Natural killer cell (primary cell): ENCODE measurements around the gene PKP1. TPM values are rescaled to one million over a fixed set of nuclear protein-coding genes. Genes with fewer than 3 reads are reported as not detected.

Experiments
- ATAC-seq, 3 donors: fragments of 150-1000 bp in 2 of 3; fragments of 200-7000 bp in 1 of 3; cut with Tn5 transposase; 1 replicate in 1 of 3; 2 replicates in 2 of 3; pipeline ENCODE4 v1.10.0; 2021; ENCODE audit warnings: mild to moderate bottlenecking in 2 of 3, moderate library complexity in 2 of 3
- DNase-seq, 2 donors: peaks; one replicate each; pipeline versions ENCODE4 v3.0.0 to v3.0.0-alpha.2; 2013 to 2021; ENCODE audit warnings: mixed read lengths in 1 of 2
- H3K27ac ChIP-seq: one replicate; pipeline ENCODE4 v1.5.1; 2013; ENCODE audit warnings: mild to moderate bottlenecking, low read length
- H3K27me3 ChIP-seq: one replicate; pipeline ENCODE4 v1.6.1; 2013; ENCODE audit warnings: low read length; ENCODE audit not compliant: control insufficient read depth, insufficient read depth
- H3K36me3 ChIP-seq: one replicate; pipeline ENCODE4 v1.6.1; 2013; ENCODE audit warnings: low read length; ENCODE audit not compliant: control insufficient read depth, insufficient read depth
- H3K4me1 ChIP-seq: one replicate; pipeline ENCODE4 v1.6.1; 2013; ENCODE audit warnings: low read length; ENCODE audit not compliant: control insufficient read depth, insufficient read depth
- H3K4me3 ChIP-seq: one replicate; pipeline ENCODE4 v1.5.1; 2013; ENCODE audit warnings: low read length
- H3K9me3 ChIP-seq: one replicate; pipeline ENCODE4 v1.6.1; 2013; ENCODE audit warnings: low read length; ENCODE audit not compliant: control insufficient read depth, insufficient read depth
- H3K27ac Mint-ChIP-seq, 2 donors: one replicate each; pipeline ENCODE4 v1.8.0; 2022; ENCODE audit warnings: mild to moderate bottlenecking in 2 of 2, mixed read lengths in 2 of 2, moderate library complexity in 1 of 2
- H3K27me3 Mint-ChIP-seq, 2 donors: one replicate each; pipeline ENCODE4 v1.8.0; 2022; ENCODE audit warnings: low read depth in 2 of 2, mixed read lengths in 2 of 2
- H3K36me3 Mint-ChIP-seq: one replicate; pipeline ENCODE4 v1.8.0; 2022; ENCODE audit warnings: mixed read lengths
- H3K4me1 Mint-ChIP-seq, 2 donors: one replicate each; pipeline ENCODE4 v1.8.0; 2022; ENCODE audit warnings: mixed read lengths in 2 of 2
- H3K4me3 Mint-ChIP-seq: one replicate; pipeline ENCODE4 v1.8.0; 2022; ENCODE audit warnings: mild to moderate bottlenecking, moderate library complexity, mixed read lengths
- H3K9me3 Mint-ChIP-seq, 2 donors: one replicate each; pipeline ENCODE4 v1.8.0; 2022; ENCODE audit warnings: mixed read lengths in 2 of 2
- WGBS: methylation state at CpG from one replicate; pipeline ENCODE4 v1.1.7; 2013; ENCODE audit warnings: missing lambda C conversion rate; ENCODE audit not compliant: insufficient coverage; 5-methylcytosine and 5-hydroxymethylcytosine counted together
- intact Hi-C: fragments of 100-400 bp; cut with micrococcal nuclease; formaldehyde crosslinking; loops from one replicate; pipeline ENCODE4 v1.14.2; 2022
- total RNA-seq, 4 donors: library from RNA; stranded (reverse); fragments of 120-200 nt in 1 of 4; gene quantifications; one replicate each; pipeline versions ENCODE4 v1.2.3 to v1.2.4, GENCODE V29; 2013 to 2022
- TF ChIP-seq, protein P1 (sequence below): fragments of 200-600 bp; IDR thresholded peaks from one replicate; pipeline ENCODE4 v1.8.0; 2022; ENCODE audit warnings: antibody characterized with exemption

The PKP1 gene
- total RNA-seq, 3 donors from 2014 or later (not counting 1 experiment from before 2014, with no cell fraction given), result not detected

DNA sequence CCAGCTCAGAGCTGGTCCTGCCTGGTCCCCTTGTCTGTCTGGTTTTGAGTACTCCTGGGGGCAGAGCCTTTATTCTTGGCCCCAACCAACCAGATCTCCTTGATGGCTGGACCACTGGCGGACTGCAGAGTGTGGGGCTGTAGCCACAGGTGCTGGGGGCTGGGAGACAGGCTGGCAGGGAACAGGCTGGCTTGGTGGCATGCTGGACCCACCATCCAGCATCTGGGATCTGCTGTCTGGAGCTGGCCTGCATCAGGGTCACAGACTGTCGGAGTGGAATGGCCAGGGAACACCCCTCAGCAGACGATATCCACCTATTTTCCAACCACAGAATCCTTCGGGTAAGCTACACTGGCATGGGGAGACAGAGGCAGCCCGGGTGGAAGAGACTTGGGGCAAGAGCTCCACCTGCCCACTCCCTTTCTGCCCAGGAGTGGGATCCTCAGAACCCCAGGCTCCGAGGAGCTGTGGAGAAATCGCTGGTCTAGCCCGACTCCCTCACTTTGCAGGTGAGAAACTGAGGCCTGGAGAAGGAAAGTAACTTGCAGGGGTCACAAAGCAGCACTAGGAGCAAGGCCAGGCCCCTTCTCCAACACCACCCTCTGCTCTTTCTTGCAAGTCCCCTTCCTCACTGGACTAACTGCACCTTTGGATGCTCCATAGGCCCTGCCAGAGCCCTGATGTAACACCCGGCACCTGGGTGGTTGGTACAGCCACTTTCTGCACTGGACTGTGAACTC, 53.6 kb downstream of the PKP1 start:
- Histone ChIP-seq H3K27ac (no peak overlapping the region), H3K27me3 (no peaks in the 10 kb centered on the region), H3K9me3 (no peaks in the 10 kb centered on the region), H3K4me1 (no peaks in the 10 kb centered on the region), H3K36me3 (no peaks in the 10 kb centered on the region), H3K4me3 (no peak overlapping the region)
- no peak overlapping the region for H3K27ac Mint-ChIP-seq
- 85% methylated on average over 9 of the region's 9 CpGs for WGBS
- no peak for ATAC-seq
- no peaks in the 10 kb centered on the region for H3K36me3 Mint-ChIP-seq
- peaks cover 11 to 17% of the 10 kb centered on the region in 2 donors for H3K27me3 Mint-ChIP-seq
- H3K4me3 Mint-ChIP-seq, result no peak overlapping the region
- H3K4me1 Mint-ChIP-seq, result no peaks in the 10 kb centered on the region
- H3K9me3 Mint-ChIP-seq, result no peaks in the 10 kb centered on the region
- DNase-seq, result no peak
- TF ChIP-seq, protein P1, sequence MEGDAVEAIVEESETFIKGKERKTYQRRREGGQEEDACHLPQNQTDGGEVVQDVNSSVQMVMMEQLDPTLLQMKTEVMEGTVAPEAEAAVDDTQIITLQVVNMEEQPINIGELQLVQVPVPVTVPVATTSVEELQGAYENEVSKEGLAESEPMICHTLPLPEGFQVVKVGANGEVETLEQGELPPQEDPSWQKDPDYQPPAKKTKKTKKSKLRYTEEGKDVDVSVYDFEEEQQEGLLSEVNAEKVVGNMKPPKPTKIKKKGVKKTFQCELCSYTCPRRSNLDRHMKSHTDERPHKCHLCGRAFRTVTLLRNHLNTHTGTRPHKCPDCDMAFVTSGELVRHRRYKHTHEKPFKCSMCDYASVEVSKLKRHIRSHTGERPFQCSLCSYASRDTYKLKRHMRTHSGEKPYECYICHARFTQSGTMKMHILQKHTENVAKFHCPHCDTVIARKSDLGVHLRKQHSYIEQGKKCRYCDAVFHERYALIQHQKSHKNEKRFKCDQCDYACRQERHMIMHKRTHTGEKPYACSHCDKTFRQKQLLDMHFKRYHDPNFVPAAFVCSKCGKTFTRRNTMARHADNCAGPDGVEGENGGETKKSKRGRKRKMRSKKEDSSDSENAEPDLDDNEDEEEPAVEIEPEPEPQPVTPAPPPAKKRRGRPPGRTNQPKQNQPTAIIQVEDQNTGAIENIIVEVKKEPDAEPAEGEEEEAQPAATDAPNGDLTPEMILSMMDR, result no peak
- intact Hi-C loops, result no loop called here

DNA sequence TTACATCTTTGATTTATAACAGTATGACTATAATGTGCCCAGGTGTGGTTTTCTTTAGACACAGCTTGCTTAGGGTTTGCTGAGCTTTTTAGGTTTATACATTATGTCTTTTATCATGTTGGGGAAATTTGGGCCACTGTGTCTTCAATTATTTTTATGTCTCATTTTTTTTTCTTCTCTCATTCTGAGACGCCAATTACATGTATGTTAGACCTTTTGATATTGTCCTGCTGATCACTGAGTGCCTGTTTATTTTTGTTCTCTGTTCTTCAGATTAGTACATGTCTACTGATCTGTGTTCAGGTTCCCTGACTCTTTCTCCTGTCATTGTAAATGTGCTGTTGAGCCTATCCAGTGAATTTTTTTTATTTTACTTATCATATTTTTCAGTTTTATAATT, 58.1 kb downstream of the PKP1 start:
- TF ChIP-seq, protein P1, result no peak
- Mint-ChIP-seq H3K27ac (no peak overlapping the region), H3K27me3 (peaks cover 21 to 28% of the 10 kb centered on the region in 2 donors), H3K9me3 (no peaks in the 10 kb centered on the region), H3K4me1 (no peaks in the 10 kb centered on the region), H3K4me3 (no peak overlapping the region), H3K36me3 (no peaks in the 10 kb centered on the region)
- no peak for DNase-seq
- Histone ChIP-seq H3K9me3 (no peaks in the 10 kb centered on the region), H3K36me3 (no peaks in the 10 kb centered on the region), H3K4me3 (no peak overlapping the region), H3K27me3 (no peaks in the 10 kb centered on the region), H3K27ac (no peak overlapping the region), H3K4me1 (no peaks in the 10 kb centered on the region)
- WGBS, result no CpG with 5 or more reads among the region's 1 CpG
- intact Hi-C loops, result no loop called here
- no peak for ATAC-seq

DNA sequence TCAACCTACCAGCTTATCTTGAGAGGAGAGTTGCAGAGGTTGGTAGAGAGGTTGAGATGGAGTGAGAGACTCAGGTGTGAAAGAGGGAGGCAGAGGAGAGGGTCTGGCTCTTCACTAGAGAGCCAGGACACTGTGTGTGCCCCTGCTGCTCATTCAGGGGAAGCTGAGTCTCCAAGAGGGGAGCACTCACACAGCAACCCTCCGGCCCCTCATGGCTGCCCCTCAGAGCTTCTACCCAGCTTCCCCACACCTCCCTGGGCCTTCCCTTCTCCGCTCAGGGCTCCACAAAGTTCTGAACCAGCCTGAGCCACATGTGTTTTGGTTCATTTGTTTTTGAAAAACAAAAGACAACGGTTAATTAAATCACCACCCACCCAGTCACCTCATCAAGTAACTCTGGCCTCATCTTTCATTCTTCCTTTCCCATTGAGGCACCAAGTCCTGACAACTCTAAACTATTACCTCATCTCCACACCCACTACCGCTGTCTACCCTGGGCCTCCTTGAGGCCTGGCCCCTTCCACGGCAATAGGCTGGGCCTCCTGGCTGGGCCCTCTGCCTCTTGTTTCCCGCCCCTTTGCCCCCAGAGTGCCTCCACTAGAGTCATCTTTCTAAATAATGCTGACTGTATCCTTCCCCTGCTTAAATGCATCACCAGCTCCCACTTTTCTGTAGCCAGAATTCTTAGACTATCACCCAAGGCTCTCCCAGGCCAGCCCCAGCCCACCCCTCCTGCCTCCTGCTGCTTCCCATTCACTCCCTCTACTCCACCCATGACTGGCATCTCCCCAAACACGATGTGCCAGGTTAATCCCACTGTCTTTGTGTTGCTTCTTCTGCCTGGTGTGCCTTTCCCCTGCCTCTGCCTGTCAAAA, 61.1 kb downstream of the PKP1 start:
- H3K4me3 Mint-ChIP-seq, result no peak overlapping the region
- H3K27ac Mint-ChIP-seq, result no peak overlapping the region
- H3K27me3 Mint-ChIP-seq, result peaks cover 23 to 27% of the 10 kb centered on the region in 2 donors
- intact Hi-C loops, result no loop called here
- H3K4me1 Mint-ChIP-seq, result no peaks in the 10 kb centered on the region
- TF ChIP-seq, protein P1, result no peak
- no peaks in the 10 kb centered on the region for H3K36me3 Mint-ChIP-seq
- H3K4me3 ChIP-seq, result no peak overlapping the region
- no peaks in the 10 kb centered on the region for H3K4me1 ChIP-seq
- no peaks in the 10 kb centered on the region for H3K27me3 ChIP-seq
- DNase-seq (no peak), ATAC-seq (no peak)
- no peaks in the 10 kb centered on the region for H3K9me3 Mint-ChIP-seq
- no peaks in the 10 kb centered on the region for H3K36me3 ChIP-seq
- WGBS, result 74% methylated on average over 7 of the region's 7 CpGs
- H3K9me3 ChIP-seq, result no peaks in the 10 kb centered on the region
- no peak overlapping the region for H3K27ac ChIP-seq
